ENCODE data around the gene PRDM16.

DNA sequence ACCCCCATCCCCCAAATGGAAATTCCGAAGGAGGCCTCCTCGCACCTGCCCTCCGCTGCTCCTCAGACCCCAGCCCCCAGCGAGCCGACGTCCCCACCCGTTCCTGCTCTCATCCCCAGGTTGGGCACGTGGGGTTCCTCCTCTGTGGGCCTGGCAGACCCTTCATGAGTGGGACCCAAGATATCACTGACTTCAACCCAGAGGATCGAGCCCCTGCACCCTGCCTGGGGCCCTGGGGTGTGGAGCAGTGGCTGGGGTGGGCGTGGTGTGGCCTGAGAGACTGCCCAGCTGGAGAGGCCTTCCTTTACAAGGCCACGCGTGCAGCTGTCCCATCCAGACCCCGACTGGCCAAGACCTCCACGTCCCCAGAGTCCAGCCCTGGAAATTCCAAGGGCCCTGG lies 367.9 kb downstream of the PRDM16 start:
- TF ChIP-seq CTCF (IDR thresholded peaks at IDR 0.05) (no peak), EZH2 (IDR thresholded peaks at IDR 0.05; ENCODE audit: borderline replicate concordance, insufficient read depth, low read depth, low read length, poor library complexity, severe bottlenecking) (no peak)
